GM20000 (cell line): ENCODE measurements around the gene VEGFA.

Experiments
- DNase-seq: peaks from one replicate; pipeline ENCODE4 v3.0.0; 2012; ENCODE audit warnings: low spot score
- TF ChIP-seq, protein P1 (sequence below): IDR thresholded peaks from 2 replicates; pipeline ENCODE4 v1.5.1; 2012; ENCODE audit warnings: mild to moderate bottlenecking, control low read depth; ENCODE audit errors: extremely low read depth, missing control alignments

Gene VEGFA

DNA sequence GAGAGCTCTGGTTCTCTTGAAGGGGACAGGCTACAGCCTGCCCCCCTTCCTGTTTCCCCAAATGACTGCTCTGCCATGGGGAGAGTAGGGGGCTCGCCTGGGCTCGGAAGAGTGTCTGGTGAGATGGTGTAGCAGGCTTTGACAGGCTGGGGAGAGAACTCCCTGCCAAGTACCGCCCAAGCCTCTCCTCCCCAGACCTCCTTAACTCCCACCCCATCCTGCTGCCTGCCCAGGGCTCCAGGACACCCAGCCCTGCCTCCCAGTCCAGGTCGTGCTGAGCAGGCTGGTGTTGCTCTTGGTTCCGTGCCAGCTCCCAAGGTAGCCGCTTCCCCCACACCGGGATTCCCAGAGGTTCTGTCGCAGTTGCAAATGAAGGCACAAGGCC lies 9.8 kb downstream of the VEGFA start:
- TF ChIP-seq, protein P1, sequence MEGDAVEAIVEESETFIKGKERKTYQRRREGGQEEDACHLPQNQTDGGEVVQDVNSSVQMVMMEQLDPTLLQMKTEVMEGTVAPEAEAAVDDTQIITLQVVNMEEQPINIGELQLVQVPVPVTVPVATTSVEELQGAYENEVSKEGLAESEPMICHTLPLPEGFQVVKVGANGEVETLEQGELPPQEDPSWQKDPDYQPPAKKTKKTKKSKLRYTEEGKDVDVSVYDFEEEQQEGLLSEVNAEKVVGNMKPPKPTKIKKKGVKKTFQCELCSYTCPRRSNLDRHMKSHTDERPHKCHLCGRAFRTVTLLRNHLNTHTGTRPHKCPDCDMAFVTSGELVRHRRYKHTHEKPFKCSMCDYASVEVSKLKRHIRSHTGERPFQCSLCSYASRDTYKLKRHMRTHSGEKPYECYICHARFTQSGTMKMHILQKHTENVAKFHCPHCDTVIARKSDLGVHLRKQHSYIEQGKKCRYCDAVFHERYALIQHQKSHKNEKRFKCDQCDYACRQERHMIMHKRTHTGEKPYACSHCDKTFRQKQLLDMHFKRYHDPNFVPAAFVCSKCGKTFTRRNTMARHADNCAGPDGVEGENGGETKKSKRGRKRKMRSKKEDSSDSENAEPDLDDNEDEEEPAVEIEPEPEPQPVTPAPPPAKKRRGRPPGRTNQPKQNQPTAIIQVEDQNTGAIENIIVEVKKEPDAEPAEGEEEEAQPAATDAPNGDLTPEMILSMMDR, result no peak
- no peak for DNase-seq

- TF ChIP-seq, protein P1, result no peak
- DNase-seq, result no peak
Observed at GRCh38 chr6:43780293-43780692, 10.3 kb downstream of the VEGFA start.

- TF ChIP-seq, protein P1, result no peak
- no peak for DNase-seq
Observed at GRCh38 chr6:43780941-43781928, 11.2 kb downstream of the VEGFA start.

- no peak for DNase-seq
- TF ChIP-seq, protein P1, result no peak
Observed at GRCh38 chr6:43781941-43782704, 12.1 kb downstream of the VEGFA start.

DNA sequence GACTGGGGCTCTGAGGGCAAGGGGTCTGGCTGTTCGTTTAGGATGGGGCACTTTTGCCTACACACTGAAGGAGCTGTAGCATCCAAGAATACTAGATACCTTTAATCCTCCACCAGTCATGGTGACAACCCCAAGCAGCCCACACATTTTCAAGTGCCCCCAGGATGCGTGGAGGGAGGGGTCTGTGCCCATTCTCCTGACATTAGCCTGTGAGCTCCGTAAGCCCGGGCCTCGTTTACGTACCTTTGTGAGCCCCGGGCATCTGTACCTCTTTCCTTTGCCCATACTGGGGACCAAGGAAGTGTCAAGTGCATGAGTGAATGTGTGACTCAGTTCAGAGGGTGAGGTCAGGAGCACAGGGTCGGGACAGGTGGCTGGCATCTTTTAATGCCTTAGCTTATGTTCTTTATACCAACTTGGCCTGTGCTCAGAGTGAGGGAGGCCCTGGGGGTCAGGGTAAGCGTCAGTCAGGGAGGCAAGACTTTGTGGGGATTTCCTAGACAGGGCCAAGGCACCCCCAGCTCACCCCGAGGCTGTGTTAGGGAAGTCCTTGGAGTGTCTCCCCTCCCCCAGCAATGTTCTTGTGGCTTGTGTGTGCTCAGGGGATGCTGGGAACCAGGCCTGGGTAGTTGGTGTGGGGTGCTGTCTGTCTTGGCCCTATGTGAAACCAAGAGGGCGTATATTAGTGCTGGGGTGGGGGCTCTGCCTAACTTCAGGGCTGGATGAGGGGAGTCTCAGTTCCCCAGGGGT lies 12.9 kb downstream of the VEGFA start:
- TF ChIP-seq, protein P1, result no peak
- DNase-seq, result no peak

DNA sequence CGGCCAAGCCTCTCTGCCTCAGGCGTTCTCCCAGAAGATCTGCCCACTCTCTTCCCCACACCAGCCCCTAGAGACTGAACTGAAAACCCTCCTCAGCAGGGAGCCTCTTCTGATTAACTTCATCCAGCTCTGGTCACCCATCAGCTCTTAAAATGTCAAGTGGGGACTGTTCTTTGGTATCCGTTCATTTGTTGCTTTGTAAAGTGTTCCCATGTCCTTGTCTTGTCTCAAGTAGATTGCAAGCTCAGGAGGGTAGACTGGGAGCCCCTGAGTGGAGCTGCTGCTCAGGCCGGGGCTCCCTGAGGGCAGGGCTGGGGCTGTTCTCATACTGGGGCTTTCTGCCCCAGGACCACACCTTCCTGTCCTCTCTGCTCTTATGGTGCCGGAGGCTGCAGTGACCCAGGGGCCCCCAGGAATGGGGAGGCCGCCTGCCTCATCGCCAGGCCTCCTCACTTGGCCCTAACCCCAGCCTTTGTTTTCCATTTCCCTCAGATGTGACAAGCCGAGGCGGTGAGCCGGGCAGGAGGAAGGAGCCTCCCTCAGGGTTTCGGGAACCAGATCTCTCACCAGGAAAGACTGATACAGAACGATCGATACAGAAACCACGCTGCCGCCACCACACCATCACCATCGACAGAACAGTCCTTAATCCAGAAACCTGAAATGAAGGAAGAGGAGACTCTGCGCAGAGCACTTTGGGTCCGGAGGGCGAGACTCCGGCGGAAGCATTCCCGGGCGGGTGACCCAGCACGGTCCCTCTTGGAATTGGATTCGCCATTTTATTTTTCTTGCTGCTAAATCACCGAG lies 14.2 kb downstream of the VEGFA start:
- TF ChIP-seq, protein P1, result no peak
- no peak for DNase-seq
